CD4-positive, alpha-beta T cell treated with Interleukin-6 at 100 ng/mL for 8 hours (primary cell): ENCODE results near the gene AKAP6.
"Not testable (repeated sequence)": the region's sequence is repeated elsewhere in the genome, so short reads cannot be mapped to it uniquely, and the experiment has no call there.

ENCODE experiments used
- DNase-seq: peaks from one replicate; pipeline ENCODE4 v3.0.0-alpha.2; 2020; ENCODE audit warnings: mixed read lengths, low spot score

Gene AKAP6

GRCh38 chr14:32762886-32763285 is 433.8 kb downstream of the AKAP6 start:
- no peak for DNase-seq

DNA sequence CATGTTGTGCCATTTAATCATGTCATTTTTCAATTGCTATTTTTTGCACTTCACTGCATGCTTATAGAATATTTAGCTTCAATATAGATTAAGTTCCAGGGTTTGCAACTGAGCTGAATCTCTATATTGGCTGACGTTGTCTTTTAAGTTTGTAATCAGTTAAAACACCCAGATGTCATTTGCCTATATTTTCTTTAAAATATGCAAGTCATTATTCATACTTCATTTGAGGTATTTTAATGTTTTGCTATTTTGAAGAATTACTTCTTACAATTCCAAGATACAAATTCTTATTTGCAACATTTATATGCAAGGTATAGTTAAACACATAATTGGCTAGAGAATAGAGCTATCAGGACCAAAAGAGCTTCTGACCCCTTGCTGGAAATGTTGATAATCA is 434.6 kb downstream of the AKAP6 start:
- DNase-seq: no peak

DNA sequence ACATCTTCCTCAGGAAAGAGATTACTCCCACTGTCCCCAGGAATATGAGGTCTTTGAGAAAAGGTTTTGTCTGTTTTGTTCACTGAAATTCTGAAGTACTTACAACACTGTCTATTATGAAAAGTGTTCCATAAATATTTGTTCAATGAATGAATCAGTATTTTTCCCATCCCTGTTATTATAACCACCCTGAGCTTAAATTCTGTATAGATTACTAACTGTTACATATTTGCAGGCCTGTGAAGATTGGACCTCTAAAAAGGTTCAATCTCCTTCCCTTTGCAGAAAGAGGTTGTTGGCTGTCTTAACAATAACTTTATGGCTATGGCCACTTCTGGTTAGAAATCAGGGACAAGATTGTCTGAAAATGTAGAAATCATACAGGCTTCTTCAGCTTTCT is 435.0 kb downstream of the AKAP6 start:
- no peak for DNase-seq

DNA sequence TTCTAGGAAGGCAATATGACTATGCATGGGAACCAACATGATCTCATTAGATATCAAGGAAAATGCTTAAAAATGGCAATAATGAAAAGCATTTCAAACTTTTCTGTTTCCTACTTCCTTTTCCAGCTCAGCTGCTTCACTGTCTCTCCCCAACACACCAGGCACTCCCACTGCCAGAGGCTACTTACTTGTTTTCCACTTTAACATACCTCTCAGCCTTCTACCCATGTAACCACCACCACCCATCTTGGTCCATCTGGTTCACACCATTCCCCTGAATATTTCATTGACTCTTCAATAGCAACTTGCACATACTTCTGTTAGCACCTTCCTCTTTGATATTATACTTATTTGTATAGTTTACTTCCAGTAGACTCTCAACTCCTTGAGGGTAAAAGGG is 441.3 kb downstream of the AKAP6 start:
- DNase-seq: no peak

DNA sequence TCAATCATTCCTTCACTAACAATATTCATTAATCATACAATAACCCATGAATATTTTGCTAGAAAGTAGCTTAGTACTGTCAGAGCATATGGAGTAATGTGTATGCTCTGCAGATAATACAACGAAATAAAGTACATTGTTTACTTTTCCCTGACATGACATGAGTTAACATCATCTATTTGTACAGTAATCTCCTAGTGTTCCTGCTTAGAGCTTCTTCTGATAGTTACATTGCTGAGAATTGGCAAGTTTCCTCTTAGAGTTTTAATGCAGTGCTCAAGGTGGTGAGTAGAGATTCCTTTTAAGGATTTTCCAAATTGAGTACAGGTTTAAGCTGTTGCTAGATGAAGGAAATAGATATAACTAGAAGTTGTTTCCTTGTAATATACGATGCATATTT is 445.1 kb downstream of the AKAP6 start:
- DNase-seq: no peak

- DNase-seq: no peak
Measured at GRCh38 chr14:32779840-32780239, 450.7 kb downstream of the AKAP6 start.

DNA sequence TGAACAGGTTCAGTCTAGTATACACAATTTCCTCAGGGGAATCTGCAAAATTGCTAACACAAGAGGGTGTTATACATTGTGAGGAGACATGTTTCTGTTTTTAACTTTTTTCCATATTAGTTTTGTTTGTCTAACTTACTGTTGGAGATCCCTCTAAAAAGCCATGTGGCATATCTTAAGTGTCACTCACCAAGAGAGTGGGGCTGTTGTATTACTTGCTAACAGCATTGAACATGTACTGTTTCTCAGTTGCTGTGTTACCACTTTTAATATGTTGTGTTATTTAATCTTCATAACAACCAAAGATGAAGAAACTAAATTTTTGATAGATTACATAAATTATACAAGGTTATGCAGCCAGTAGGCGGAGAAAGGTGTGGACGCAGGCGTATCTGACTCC is 455.3 kb downstream of the AKAP6 start:
- DNase-seq: no peak

DNA sequence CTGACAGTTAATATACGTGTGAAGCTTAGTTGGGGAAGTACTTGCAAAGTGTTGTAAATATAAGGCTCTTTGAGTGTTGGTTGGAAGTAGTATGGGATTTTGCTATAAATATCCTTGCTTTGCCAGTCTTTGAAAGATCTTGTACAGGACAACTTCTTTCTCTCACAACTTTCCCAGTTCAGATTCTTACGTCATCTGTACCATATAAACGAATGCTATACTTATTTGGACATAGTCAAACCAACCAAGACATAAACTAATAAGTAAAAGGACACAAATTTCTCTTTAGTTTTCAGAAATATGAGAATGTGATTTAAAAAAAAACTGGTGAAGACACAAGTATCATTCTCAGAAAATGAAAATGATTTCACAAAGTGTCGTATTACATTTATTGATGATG is 456.5 kb downstream of the AKAP6 start:
- no peak for DNase-seq

GRCh38 chr14:32786886-32787285 is 457.8 kb downstream of the AKAP6 start:
- DNase-seq: no peak

DNA sequence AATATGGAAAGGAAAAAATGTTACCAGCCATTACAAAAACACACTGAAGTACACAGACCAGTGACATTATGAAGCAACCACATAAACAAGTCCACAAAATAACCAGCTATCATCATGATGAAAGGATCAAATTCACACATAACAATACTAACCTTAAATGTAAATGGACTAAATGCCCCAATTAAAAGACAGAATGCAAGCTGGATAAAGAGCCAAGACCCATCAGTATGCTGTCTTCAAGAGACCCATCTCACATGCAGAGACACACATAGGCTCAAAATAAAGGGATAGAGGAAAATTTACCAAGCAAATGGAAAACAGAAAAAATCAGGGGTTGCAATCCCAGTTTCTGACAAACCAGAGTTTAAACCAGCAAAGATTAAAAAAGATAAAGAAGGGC is 463.9 kb downstream of the AKAP6 start:
- DNase-seq: not testable (repeated sequence)

- no peak for DNase-seq
Measured at GRCh38 chr14:32800320-32800719, 471.2 kb downstream of the AKAP6 start.

DNA sequence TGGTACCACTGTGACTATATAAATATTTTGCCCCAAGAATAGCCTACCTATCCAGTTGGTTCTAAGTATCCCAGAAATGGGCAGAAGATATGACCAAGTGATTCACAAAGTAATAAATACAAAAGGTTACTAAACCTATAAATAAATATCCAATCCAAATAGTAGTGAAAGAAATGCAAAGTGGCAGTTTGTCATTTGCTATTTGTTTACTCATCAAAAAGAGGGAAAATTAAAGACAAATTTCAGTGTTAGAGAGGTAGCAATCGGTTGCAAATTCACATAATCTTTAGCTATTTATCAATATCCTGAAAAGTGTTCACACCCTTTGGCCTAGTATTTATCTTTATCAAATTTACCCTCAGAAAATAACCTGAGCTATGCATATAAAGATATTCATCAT is 473.2 kb downstream of the AKAP6 start:
- no peak for DNase-seq

DNA sequence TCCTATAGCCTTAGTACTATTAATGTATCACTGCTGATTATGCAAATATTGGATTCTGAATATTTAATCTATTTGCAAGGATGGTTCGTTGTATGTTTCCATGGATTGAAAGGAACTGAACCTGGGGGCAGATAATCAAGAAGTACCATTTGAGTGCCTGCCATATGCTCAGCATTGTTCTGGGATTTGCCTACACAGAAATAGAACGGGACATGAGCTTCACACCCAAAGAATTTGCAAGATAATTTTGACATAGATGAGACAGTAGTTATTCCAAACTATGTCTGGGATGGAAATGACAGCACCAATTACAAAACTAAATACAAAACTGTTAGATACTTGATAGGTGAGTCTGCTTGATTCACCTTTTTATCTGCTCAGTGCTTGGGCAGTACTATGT is 476.9 kb downstream of the AKAP6 start:
- DNase-seq: no peak

DNA sequence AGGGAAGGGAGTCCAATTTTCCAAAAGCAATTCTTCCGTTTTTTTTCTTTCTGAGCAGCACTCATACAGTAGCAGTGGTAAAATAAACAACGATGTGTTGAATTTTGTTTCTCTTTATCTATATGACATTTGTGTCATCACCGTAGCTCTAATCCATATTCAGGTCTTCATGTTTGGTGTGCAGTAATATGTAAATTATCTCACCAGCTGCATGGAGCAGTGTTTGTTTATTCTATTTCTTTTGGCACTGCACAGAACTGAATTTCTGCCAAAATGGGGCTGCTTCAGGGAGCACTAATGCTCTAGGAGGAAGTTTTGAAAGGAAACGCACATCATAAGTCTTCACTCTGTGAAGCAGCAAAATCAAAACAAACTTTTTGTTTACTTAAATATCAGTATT is 479.5 kb downstream of the AKAP6 start:
- no peak for DNase-seq

GRCh38 chr14:32809255-32809654 is 480.2 kb downstream of the AKAP6 start:
- DNase-seq: no peak

GRCh38 chr14:32813401-32813800 is 484.3 kb downstream of the AKAP6 start:
- DNase-seq: no peak

DNA sequence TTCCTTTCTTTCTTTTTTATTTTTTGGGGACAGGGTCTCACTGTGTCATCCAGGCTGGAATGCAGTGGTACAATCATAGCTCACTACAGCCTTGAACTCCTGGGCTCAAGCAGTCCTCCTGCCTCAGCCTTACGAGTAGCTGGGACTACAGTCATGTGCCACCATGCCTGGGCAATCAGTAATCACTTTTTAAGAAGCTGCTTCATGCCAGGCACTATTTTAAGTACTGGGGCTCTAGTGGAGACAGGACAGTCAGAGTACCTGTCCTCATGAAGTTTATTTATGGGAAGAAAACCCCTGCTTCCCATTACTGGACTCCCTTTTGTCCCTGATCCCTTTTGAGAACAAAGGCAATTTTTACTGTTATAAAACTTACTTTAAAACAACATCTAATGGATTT is 485.6 kb downstream of the AKAP6 start:
- no peak for DNase-seq

- DNase-seq: no peak
Measured at GRCh38 chr14:32816588-32816987, 487.5 kb downstream of the AKAP6 start.

- no peak for DNase-seq
Measured at GRCh38 chr14:32817780-32818179, 488.7 kb downstream of the AKAP6 start.

DNA sequence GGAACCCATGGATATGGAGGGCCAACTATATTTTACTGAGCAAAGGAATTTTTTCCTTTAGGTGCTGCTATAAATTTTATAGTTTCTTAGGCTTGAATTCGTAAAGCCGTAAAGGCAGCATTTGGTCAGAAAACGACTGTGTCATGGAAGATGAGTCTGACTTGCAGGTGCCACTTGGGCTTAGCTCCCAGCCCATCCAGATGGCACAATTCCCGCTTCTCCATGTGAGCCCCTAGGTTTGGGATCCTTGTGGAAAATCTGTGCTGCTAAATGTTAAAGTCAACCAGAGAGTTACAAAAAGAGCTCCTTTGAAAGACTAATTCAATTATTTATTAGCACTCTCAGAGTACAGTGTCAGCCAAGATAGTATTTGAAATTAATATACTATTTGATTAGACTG is 489.5 kb downstream of the AKAP6 start:
- DNase-seq: no peak

DNA sequence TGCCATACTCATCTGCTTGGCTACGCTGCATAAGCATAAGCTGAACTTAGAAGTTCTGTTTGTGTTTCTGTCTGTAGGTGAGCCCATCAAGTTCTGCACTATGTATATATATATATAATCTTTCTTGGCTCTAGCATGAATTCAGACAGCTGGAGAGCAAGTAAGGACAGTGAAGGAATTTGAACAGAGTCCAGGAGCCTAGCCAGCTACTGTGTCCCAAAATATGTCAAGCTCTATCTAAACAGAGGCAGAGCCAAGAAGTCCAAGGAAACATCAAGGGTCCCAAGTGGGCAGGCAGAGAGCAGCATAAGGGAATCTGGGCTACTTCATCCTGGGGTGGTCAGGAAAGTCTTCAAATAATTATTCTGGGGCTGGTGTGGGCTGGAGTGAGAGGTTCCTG is 491.1 kb downstream of the AKAP6 start:
- DNase-seq: no peak

DNA sequence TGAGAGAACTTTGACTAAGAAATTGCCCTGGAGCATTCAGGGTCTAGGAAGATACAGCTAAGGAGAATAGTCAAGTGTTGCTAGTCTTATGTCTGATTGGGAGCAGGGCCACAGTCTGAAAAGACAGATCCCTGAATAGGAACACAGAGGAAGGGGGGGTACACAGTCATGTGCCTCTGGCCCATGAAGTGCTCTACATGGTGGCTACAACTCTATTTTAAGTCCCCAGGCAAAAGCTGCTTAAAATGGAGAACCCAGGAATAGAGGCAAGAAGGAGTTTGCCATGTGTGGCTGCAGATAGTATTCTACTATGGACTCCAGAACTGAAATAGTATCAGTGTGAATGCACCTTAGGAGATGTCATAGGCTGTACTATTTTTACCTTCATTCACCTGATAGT is 491.6 kb downstream of the AKAP6 start:
- no peak for DNase-seq

DNA sequence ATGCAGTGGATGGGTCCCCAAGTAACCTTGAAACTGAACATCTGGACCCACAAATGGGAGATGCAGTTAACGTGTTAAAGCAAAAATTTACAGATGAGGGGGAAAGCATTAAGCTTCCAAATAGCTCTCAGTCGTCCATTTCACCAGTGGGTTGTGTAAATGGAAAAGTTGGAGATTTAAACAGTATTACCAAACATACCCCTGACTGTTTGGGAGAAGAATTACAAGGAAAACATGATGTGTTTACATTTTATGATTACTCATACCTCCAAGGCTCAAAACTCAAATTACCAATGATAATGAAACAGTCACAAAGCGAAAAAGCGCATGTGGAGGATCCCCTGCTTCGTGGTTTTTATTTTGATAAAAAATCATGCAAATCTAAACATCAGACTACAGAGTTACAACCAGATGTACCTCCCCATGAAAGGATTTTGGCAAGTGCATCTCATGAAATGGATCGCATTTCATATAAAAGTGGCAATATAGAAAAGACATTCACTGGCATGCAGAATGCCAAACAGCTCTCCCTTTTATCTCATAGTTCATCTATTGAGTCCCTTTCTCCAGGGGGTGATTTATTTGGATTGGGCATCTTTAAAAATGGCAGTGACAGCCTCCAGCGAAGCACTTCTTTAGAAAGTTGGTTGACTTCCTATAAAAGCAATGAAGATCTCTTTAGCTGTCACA is 493.0 kb downstream of the AKAP6 start:
- DNase-seq: no peak

DNA sequence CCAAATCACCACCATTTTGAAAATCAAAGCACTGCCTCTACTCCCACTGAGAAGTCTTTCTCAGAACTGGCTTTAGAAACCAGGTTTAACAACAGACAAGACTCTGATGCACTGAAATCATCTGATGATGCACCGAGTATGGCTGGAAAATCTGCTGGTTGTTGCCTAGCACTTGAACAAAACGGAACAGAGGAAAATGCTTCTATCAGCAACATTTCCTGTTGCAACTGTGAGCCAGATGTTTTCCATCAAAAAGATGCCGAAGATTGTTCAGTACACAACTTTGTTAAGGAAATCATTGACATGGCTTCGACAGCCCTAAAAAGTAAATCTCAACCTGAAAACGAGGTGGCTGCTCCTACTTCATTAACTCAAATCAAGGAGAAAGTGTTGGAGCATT is 494.6 kb downstream of the AKAP6 start:
- no peak for DNase-seq

DNA sequence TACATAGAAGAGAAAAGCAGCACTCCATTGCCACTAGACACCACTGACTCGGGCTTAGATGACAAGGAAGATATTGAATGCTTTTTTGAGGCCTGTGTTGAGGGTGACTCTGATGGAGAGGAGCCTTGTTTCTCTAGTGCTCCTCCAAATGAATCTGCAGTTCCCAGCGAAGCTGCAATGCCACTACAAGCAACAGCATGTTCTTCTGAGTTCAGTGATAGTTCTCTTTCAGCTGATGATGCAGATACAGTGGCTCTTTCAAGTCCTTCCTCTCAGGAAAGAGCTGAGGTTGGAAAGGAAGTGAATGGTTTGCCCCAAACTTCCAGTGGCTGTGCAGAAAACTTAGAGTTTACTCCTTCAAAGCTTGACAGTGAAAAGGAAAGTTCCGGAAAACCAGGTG is 495.1 kb downstream of the AKAP6 start:
- DNase-seq: no peak
